ENCODE measurements around the gene EGFL8. TPM values are rescaled to one million over a fixed set of nuclear protein-coding genes. Genes with fewer than 3 reads are reported as not detected.

The EGFL8 gene
- total and polyA plus RNA-seq, 2 donors, result 17.6 to 22.8 TPM

GRCh38 chr6:32167154-32167760 is 2.9 kb downstream of the EGFL8 start:
- H3K27ac ChIP-seq (ENCODE audit: low read depth), result no peak overlapping the region
- no peak overlapping the region for H3K4me3 ChIP-seq (ENCODE audit: low read depth, low read length)
- peaks cover 1% of the 10 kb centered on the region for H3K36me3 ChIP-seq (ENCODE audit: insufficient read depth)
- no peaks in the 10 kb centered on the region for H3K4me1 ChIP-seq (ENCODE audit: insufficient read depth)
- DNase-seq (ENCODE audit: extremely low spot score), result no peak
- WGBS, result 79% methylated on average over 32 of the region's 32 CpGs

GRCh38 chr6:32167761-32168262 is 3.4 kb downstream of the EGFL8 start:
- Histone ChIP-seq H3K27ac (ENCODE audit: low read depth) (no peak overlapping the region), H3K4me1 (ENCODE audit: insufficient read depth) (no peaks in the 10 kb centered on the region), H3K36me3 (ENCODE audit: insufficient read depth) (peaks cover 1% of the 10 kb centered on the region), H3K4me3 (ENCODE audit: low read depth, low read length) (no peak overlapping the region)
- DNase-seq (ENCODE audit: extremely low spot score), result no peak
- WGBS, result 42% methylated on average over 6 of the region's 6 CpGs

- Histone ChIP-seq H3K4me3 (ENCODE audit: low read depth, low read length) (no peak overlapping the region), H3K36me3 (ENCODE audit: insufficient read depth) (peaks cover 1% of the 10 kb centered on the region), H3K4me1 (ENCODE audit: insufficient read depth) (no peaks in the 10 kb centered on the region), H3K27ac (ENCODE audit: low read depth) (no peak overlapping the region)
- DNase-seq (ENCODE audit: extremely low spot score), result no peak
- WGBS, result 63% methylated on average over 2 of the region's 2 CpGs
These were observed 4.0 kb downstream of the EGFL8 start for GRCh38 chr6:32168350-32168749.

- no peaks in the 10 kb centered on the region for H3K4me1 ChIP-seq (ENCODE audit: insufficient read depth)
- DNase-seq (ENCODE audit: extremely low spot score), result no peak
- no peak overlapping the region for H3K27ac ChIP-seq (ENCODE audit: low read depth)
- H3K4me3 ChIP-seq (ENCODE audit: low read depth, low read length), result no peak overlapping the region
- 74% methylated on average over 11 of the region's 11 CpGs for WGBS
- peaks cover 1% of the 10 kb centered on the region for H3K36me3 ChIP-seq (ENCODE audit: insufficient read depth)
These were observed 4.6 kb downstream of the EGFL8 start for GRCh38 chr6:32168807-32169591.

GRCh38 chr6:32170294-32170693 is 5.9 kb downstream of the EGFL8 start:
- peaks cover 1% of the 10 kb centered on the region for H3K36me3 ChIP-seq (ENCODE audit: insufficient read depth)
- peaks cover 2% of the 10 kb centered on the region for H3K4me1 ChIP-seq (ENCODE audit: insufficient read depth)
- no peak for DNase-seq (ENCODE audit: extremely low spot score)
- WGBS, result 92% methylated on average over 11 of the region's 11 CpGs
- H3K27ac ChIP-seq (ENCODE audit: low read depth), result no peak overlapping the region
- no peak overlapping the region for H3K4me3 ChIP-seq (ENCODE audit: low read depth, low read length)

GRCh38 chr6:32171234-32171633 is 6.8 kb downstream of the EGFL8 start:
- 97% methylated on average over 6 of the region's 6 CpGs for WGBS
- H3K27ac ChIP-seq (ENCODE audit: low read depth), result no peak overlapping the region
- DNase-seq (ENCODE audit: extremely low spot score), result no peak
- no peak overlapping the region for H3K4me3 ChIP-seq (ENCODE audit: low read depth, low read length)
- H3K4me1 ChIP-seq (ENCODE audit: insufficient read depth), result peaks cover 3% of the 10 kb centered on the region
- H3K36me3 ChIP-seq (ENCODE audit: insufficient read depth), result peaks cover 1% of the 10 kb centered on the region

GRCh38 chr6:32173051-32173727 is 8.8 kb downstream of the EGFL8 start:
- peaks cover 1% of the 10 kb centered on the region for H3K36me3 ChIP-seq (ENCODE audit: insufficient read depth)
- H3K4me1 ChIP-seq (ENCODE audit: insufficient read depth), result peaks cover 3% of the 10 kb centered on the region
- H3K27ac ChIP-seq (ENCODE audit: low read depth), result no peak overlapping the region
- 73% methylated on average over 4 of the region's 4 CpGs for WGBS
- no peak for DNase-seq (ENCODE audit: extremely low spot score)
- H3K4me3 ChIP-seq (ENCODE audit: low read depth, low read length), result no peak overlapping the region

- WGBS, result 92% methylated on average over 1 of the region's 1 CpG
- H3K4me1 ChIP-seq (ENCODE audit: insufficient read depth), result peaks cover 3% of the 10 kb centered on the region
- H3K36me3 ChIP-seq (ENCODE audit: insufficient read depth), result no peaks in the 10 kb centered on the region
- no peak overlapping the region for H3K4me3 ChIP-seq (ENCODE audit: low read depth, low read length)
- DNase-seq (ENCODE audit: extremely low spot score), result no peak
- no peak overlapping the region for H3K27ac ChIP-seq (ENCODE audit: low read depth)
These were observed 10.0 kb downstream of the EGFL8 start for GRCh38 chr6:32174416-32174815.

- no peak overlapping the region for H3K27ac ChIP-seq (ENCODE audit: low read depth)
- peaks cover 3% of the 10 kb centered on the region for H3K4me1 ChIP-seq (ENCODE audit: insufficient read depth)
- no peaks in the 10 kb centered on the region for H3K36me3 ChIP-seq (ENCODE audit: insufficient read depth)
- H3K4me3 ChIP-seq (ENCODE audit: low read depth, low read length), result peak overlapping the region; percentile 85
- 5% methylated on average over 2 of the region's 2 CpGs for WGBS
- no peak for DNase-seq (ENCODE audit: extremely low spot score)
These were observed 10.9 kb downstream of the EGFL8 start for GRCh38 chr6:32175322-32175710.

GRCh38 chr6:32175711-32176475 is 11.5 kb downstream of the EGFL8 start, which contains the start of gene AGPAT1:
TSS of gene AGPAT1 (minus strand) at chr6:32176084. CDS start at chr6:32171496, 4,588 bp downstream.
- Histone ChIP-seq H3K36me3 (ENCODE audit: insufficient read depth) (no peaks in the 10 kb centered on the region), H3K27ac (ENCODE audit: low read depth) (peak within 1 kb of the TSS; percentile 95), H3K4me1 (ENCODE audit: insufficient read depth) (peaks cover 3% of the 10 kb centered on the region), H3K4me3 (ENCODE audit: low read depth, low read length) (peak within 1 kb of the TSS; percentile 85)
- under 1% methylated on average over 27 of the region's 27 CpGs for WGBS
- DNase-seq (ENCODE audit: extremely low spot score), result peak; percentile 93

GRCh38 chr6:32176476-32177182 is 12.2 kb downstream of the EGFL8 start:
- Histone ChIP-seq H3K4me1 (ENCODE audit: insufficient read depth) (peaks cover 3% of the 10 kb centered on the region), H3K27ac (ENCODE audit: low read depth) (peak overlapping the region; percentile 95), H3K36me3 (ENCODE audit: insufficient read depth) (no peaks in the 10 kb centered on the region), H3K4me3 (ENCODE audit: low read depth, low read length) (peak overlapping the region; percentile 27)
- 7% methylated on average over 5 of the region's 5 CpGs for WGBS
- DNase-seq (ENCODE audit: extremely low spot score), result no peak

GRCh38 chr6:32177183-32177787 is 12.9 kb downstream of the EGFL8 start:
- H3K27ac ChIP-seq (ENCODE audit: low read depth), result peak overlapping the region; percentile 95
- peaks cover 3% of the 10 kb centered on the region for H3K4me1 ChIP-seq (ENCODE audit: insufficient read depth)
- no peaks in the 10 kb centered on the region for H3K36me3 ChIP-seq (ENCODE audit: insufficient read depth)
- DNase-seq (ENCODE audit: extremely low spot score), result no peak
- peak overlapping the region; percentile 27 for H3K4me3 ChIP-seq (ENCODE audit: low read depth, low read length)
- 0% methylated on average over 20 of the region's 20 CpGs for WGBS
